Cardiac muscle cell (in vitro differentiated cells and primary cell): ENCODE results near the gene NOP14. TPM values are rescaled to one million over a fixed set of nuclear protein-coding genes. Genes with fewer than 3 reads are reported as not detected.
"Not testable (repeated sequence)": the region's sequence is repeated elsewhere in the genome, so short reads cannot be mapped to it uniquely, and the experiment has no call there.

ENCODE experiments used
- DNase-seq, 2 donors: peaks; one replicate each; pipeline versions ENCODE4 v3.0.0 to v3.0.0-alpha.2; 2010 to 2017; ENCODE audit warnings: low read depth in 1 of 2, low spot score in 1 of 2
- H3K27ac ChIP-seq: fragments of 200-600 bp; sonication (generic); 2 replicates; pipeline ENCODE4 v1.5.1; 2016
- H3K27me3 ChIP-seq: fragments of 200-600 bp; sonication (generic); 2 replicates; pipeline ENCODE4 v1.6.0; 2016; ENCODE audit warnings: control low read depth
- H3K36me3 ChIP-seq: fragments of 200-600 bp; sonication (generic); 2 replicates; pipeline ENCODE4 v1.5.1; 2016; ENCODE audit warnings: control low read depth
- H3K4me1 ChIP-seq: fragments of 200-600 bp; sonication (generic); 2 replicates; pipeline ENCODE4 v1.8.1; 2017; ENCODE audit warnings: low read depth, mild to moderate bottlenecking, mixed run types
- H3K4me3 ChIP-seq: fragments of 200-600 bp; sonication (generic); 2 replicates; pipeline ENCODE4 v1.5.1; 2016; ENCODE audit warnings: mild to moderate bottlenecking
- H3K9me3 ChIP-seq: fragments of 200-600 bp; sonication (generic); 2 replicates; pipeline ENCODE4 v1.5.1; 2017; ENCODE audit warnings: low read depth, mild to moderate bottlenecking, control low read depth
- CTCF ChIP-seq: IDR thresholded peaks from 2 replicates; pipeline ENCODE4 v1.5.1; 2012; ENCODE audit warnings: low read depth, mild to moderate bottlenecking, low read length
- polyA plus RNA-seq: library from polyadenylated mRNA; unstranded; fragments of >200 nt; fragmentation: Nextera tagmentation; extraction: Ambion mirVana; gene quantifications from 2 replicates; pipeline ENCODE4 v1.2.1, GENCODE V29; 2016
- total RNA-seq: library from RNA; depleted of rRNA; stranded (reverse); fragments of >200 nt; gene quantifications from 2 replicates; pipeline ENCODE4 v1.2.3, GENCODE V29; 2016

Gene NOP14
- total and polyA plus RNA-seq, 2 experiments from 2014 or later: 17.6 to 19.8 TPM

- TF ChIP-seq CTCF: no peak
- H3K4me3 ChIP-seq: no peak overlapping the region
- H3K36me3 ChIP-seq: peaks cover 18% of the 10 kb centered on the region
- peak overlapping the region; percentile 30 for H3K27ac ChIP-seq
- H3K4me1 ChIP-seq: no peaks in the 10 kb centered on the region
- no peaks in the 10 kb centered on the region for H3K9me3 ChIP-seq
- no peaks in the 10 kb centered on the region for H3K27me3 ChIP-seq
- no peak for DNase-seq
Measured at GRCh38 chr4:2924286-2924685, 38.9 kb downstream of the NOP14 start.

- peaks cover 18% of the 10 kb centered on the region for H3K36me3 ChIP-seq
- peak overlapping the region; percentile 64 for H3K27ac ChIP-seq
- H3K4me1 ChIP-seq: no peaks in the 10 kb centered on the region
- no peaks in the 10 kb centered on the region for H3K27me3 ChIP-seq
- TF ChIP-seq CTCF: no peak
- H3K9me3 ChIP-seq: no peaks in the 10 kb centered on the region
- no peak overlapping the region for H3K4me3 ChIP-seq
- no peak for DNase-seq
Measured at GRCh38 chr4:2923668-2924173, 39.5 kb downstream of the NOP14 start.

GRCh38 chr4:2923141-2923551, 40.1 kb downstream of the NOP14 start:
- Histone ChIP-seq H3K4me1 (no peaks in the 10 kb centered on the region), H3K36me3 (peaks cover 18% of the 10 kb centered on the region), H3K27ac (peak overlapping the region; percentile 64), H3K27me3 (no peaks in the 10 kb centered on the region), H3K4me3 (no peak overlapping the region), H3K9me3 (no peaks in the 10 kb centered on the region)
- peak in 1 of 2 donors; percentile 77 for DNase-seq
- TF ChIP-seq CTCF: no peak

GRCh38 chr4:2922453-2923101, 40.6 kb downstream of the NOP14 start:
- H3K9me3 ChIP-seq, H3K27me3 ChIP-seq, H3K4me3 ChIP-seq, H3K4me1 ChIP-seq: not testable (repeated sequence)
- Histone ChIP-seq H3K27ac (peak overlapping the region; percentile 64), H3K36me3 (peaks cover 16% of the 10 kb centered on the region)
- DNase-seq: peak in 1 of 2 donors; percentile 40

GRCh38 chr4:2918714-2919113, 44.5 kb downstream of the NOP14 start:
- not testable (repeated sequence) for H3K4me3 ChIP-seq, H3K27ac ChIP-seq, DNase-seq, H3K27me3 ChIP-seq, H3K4me1 ChIP-seq, H3K9me3 ChIP-seq
- H3K36me3 ChIP-seq: peaks cover 10% of the 10 kb centered on the region

GRCh38 chr4:2918300-2918699, 44.9 kb downstream of the NOP14 start:
- not testable (repeated sequence) for H3K4me1 ChIP-seq, H3K9me3 ChIP-seq, H3K4me3 ChIP-seq, H3K27me3 ChIP-seq, DNase-seq, H3K36me3 ChIP-seq, H3K27ac ChIP-seq

GRCh38 chr4:2916696-2917095, 46.5 kb downstream of the NOP14 start:
- H3K4me3 ChIP-seq, H3K9me3 ChIP-seq, H3K27me3 ChIP-seq, H3K27ac ChIP-seq, H3K4me1 ChIP-seq, DNase-seq: not testable (repeated sequence)
- H3K36me3 ChIP-seq: peaks cover 13% of the 10 kb centered on the region
